Measurements from ENCODE around the gene JCAD.
"Not testable (repeated sequence)": the region's sequence is repeated elsewhere in the genome, so short reads cannot be mapped to it uniquely, and the experiment has no call there.

JCAD gene

DNA sequence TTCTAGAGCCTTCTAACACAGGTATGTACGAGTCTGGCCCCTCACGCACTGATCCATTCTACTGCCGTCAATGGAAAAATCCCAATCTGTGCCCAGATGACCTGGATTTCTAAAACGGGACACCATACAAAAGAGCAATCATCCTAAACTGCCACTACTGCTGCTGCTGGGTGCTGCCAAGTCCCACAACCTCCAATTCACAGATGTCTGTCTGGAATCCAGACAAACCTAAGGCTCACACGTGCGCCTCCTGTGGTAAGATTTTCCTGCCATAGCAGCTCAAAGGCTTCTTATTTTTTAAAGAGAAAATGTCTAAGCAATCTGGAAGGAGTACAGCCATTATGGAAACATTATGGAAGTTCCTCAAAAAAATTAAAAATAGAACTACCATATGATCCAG is 40.9 kb downstream of the JCAD start:
- no peak for DNase-seq

DNA sequence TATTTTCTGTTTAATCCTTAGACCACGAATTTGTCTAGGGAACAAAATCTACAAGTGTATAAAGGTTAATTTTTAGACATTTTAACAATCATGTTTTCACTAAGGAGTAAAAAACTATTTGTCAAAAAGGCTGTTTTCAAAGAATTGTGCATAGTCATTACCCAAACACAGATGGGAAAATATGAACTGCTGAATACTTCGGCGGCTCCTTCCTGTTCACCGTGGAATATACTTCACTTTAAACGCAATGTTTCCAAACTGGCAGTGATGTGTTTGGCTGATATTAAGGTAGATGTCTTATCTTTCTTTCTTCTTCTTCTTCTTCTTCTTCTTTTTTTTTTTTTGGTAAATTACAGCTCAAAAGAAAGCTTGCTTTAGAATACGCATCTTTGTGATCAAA is 41.4 kb downstream of the JCAD start:
- DNase-seq: no peak

DNA sequence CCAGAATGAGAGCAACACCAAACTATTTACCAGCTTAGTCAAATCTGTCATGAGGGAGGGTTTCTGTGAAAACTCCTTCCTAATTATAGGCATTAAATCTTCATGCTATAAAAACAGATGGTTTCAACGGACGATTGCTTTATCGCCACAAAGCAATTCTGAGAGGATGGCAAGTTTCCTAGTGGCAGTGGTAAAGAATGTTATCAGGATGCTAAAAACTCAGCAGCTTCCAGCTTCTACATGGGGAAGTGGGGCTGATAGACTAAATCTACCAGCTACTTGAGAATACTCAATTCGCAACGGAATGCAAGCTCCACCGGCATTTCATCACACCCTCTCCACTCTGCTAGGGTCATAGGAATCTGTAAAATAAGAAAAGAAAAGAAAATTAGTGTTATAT is 41.8 kb downstream of the JCAD start:
- no peak for DNase-seq

GRCh38 chr10:30014511-30014910 is 44.9 kb downstream of the JCAD start:
- DNase-seq: no peak

- no peak for DNase-seq
Observed at GRCh38 chr10:30013757-30014156, 45.6 kb downstream of the JCAD start.

DNA sequence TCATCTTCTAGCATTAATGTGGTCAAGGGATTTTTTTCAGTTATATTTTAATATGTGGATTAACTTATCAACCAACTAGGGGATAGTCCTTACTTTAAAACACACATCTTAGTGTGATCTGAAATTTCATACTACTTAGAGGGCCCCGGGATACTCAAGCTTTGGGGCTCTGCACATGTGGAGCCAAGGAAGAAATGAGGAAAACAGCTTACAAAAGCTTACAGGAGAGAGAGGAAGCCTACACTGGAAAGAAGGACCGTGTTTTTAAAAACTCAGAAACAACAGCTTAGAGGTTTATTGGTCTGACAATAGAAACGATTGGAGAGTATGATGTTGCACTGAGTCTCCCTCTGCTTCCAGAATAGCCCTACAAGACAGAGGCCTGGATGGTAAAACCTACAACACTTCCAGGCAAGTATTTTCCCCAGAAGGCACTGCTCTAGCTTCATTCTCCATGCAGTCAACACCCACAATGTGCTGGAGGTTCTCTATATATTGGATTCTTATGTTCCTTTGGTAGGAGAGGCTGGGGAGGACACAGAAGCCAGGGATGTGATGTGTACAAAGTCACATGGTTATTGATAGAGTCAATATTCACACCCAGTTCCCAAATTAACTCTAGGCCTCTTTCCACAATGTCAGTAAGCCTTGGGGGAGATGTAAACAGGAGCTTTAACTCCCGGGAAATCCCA is 47.3 kb downstream of the JCAD start:
- DNase-seq: no peak

DNA sequence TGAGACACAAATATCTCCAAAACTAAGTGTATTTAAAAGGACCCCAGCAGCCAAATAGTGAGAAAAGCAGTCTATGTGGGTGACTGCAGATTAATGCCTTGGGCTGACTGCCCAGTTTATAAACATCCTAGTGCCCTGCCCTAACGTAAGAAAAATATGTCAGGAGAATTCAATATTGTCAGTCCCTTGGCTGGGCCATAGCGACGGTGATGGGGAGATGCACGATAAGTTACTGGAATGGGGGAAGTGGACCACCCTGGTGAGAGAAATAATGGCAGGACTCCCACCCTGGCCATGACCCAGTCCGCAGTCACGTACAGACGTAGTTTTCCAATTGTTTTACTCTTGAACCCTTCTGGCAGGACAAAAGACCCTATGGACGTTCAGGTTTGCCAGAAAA is 48.0 kb downstream of the JCAD start:
- DNase-seq: no peak

GRCh38 chr10:30007406-30007805 is 52.0 kb downstream of the JCAD start:
- no peak for DNase-seq

DNA sequence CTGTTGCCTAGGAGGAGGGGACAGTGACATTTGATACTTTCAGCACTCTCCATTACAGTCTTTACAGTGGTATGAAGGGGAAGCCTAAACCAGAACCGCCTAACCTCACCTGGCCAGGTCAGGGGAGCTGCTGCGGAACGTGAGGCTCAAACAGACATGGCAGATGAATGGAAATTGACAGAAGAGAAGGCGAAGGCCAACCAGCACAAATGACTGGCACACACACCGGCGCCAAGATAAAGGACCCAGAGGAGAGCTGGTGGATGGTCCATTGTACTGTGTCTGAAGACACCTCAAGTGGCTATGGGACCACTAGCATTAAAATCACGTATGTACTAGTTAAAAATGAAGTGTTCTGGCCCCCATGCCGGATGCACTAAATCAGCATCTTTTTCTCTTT is 53.0 kb downstream of the JCAD start:
- DNase-seq: no peak

- not testable (repeated sequence) for DNase-seq
Observed at GRCh38 chr10:30005116-30005515, 54.3 kb downstream of the JCAD start.

DNA sequence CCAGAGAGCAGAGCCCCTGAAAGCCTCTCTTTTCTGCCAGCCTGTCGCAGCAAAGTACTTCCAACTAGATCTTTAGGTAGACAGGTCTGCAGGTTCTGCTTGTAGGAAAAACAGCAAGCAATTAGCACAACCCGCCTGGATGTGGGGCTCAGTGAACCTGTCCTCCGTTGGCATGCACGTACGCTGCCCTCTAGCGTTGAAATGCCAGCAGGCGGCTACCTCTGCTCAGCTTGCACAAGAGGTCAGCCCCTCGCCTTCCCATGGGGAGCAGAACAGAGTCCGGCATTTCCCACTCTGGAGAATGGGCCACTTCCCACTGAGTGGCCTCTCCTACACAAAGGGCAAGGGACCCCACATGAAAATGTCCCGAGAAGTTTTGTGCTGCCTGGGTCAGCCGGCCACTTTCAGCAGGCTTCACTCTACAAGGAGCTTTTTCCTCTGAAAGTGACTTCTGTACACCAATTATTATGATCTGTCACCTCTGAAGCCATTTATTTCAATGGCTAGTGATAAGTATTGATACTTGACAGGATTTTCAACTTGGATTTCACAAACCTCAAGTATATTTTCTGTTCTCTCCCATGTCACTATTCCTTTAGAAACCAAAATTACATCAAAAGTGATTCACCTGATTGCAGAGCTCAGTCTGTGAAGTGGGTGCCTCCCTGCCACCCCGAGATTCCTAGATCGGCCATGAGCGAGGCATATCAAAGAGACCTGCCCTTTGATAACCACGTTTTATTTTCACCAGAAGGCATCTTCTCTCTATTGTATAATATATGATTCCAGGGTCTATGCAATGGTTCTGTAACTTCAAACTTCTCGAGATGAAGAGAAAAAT is 56.7 kb downstream of the JCAD start:
- DNase-seq: no peak

- no peak for DNase-seq
Observed at GRCh38 chr10:30000802-30001571, 58.4 kb downstream of the JCAD start.

GRCh38 chr10:29998142-29998808 is 61.1 kb downstream of the JCAD start:
- no peak for DNase-seq

GRCh38 chr10:29994811-29995210 is 64.6 kb downstream of the JCAD start:
- DNase-seq: no peak

DNA sequence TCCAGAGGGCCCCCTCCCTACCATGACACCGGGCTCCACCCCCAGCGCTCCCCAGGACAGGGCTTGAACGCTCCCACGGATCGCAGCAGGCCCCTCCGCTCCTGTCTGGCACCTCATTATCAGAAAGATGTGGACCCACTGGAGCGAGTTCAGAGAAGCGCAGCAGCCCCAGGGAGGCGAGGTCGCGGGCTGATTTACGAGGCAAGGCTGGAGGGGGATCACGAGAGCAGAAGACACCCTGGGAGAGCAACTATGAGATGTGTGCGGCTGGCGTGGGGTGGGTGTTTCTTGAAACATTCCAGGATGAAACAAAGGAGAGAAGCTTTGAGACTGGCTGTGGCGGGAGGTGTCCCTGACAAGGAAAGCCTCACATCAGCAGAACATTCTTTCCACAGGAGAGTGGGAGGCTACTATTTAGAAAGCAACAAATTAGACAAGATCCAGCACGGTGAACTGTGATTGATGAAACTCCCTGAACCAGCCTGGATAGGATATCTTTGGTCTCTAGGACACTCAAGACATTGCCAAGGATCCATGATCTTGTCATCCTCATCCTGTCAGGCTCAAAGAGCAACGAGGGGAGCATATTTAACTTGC is 66.0 kb downstream of the JCAD start:
- no peak for DNase-seq

GRCh38 chr10:29992914-29993313 is 66.5 kb downstream of the JCAD start:
- no peak for DNase-seq

GRCh38 chr10:29991382-29991781 is 68.0 kb downstream of the JCAD start:
- no peak for DNase-seq

GRCh38 chr10:29987471-29987870 is 71.9 kb downstream of the JCAD start:
- no peak for DNase-seq

- DNase-seq: no peak
Observed at GRCh38 chr10:29982997-29983648, 76.3 kb downstream of the JCAD start.

DNA sequence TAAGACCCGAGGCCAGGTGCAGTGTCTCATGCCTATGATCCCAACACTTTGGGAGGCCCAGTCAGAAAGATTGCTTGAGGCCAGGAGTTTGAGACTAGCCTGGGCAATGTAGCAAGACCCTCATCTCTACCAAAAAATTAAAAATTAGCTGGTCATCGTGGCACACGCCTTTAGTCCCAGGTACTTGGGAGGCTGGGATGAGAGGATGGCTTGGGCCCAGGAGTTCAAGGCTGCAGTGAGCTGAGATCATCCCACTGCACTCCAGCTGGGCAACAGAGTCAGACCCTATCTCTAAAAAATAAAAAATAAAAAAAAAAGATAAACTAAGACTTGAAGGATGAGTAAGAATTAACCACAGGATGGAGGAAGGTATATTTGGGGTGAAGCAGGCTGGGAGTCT is 77.9 kb downstream of the JCAD start:
- no peak for DNase-seq

DNA sequence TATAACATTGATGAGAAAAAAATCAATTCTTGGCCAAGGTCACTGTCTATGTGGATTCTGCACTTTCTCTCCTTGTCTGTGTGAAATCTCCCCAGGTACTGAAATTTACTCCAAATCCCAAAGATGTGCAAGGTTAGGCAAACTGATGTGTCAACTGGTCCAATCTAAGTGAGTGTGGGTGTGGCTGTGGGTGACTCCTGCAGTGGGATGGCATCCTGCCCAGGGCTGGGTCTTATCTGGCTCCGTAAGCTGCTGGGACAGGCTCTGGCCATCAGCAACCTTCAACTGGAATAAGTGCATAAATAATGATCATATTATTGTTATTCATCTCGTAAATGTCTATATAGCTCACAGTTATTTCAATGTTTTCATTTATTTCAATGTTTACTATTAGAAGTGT is 79.3 kb downstream of the JCAD start:
- no peak for DNase-seq

GRCh38 chr10:29979421-29979779 is 80.0 kb downstream of the JCAD start:
- DNase-seq: not testable (repeated sequence)
